GM20000 (cell line): ENCODE results near the gene MYO7B.
A peak's percentile ranks its signal among the peaks of the same experiment; 100 is the strongest.

Source experiments
- DNase-seq: peaks from one replicate; pipeline ENCODE4 v3.0.0; 2012; ENCODE audit warnings: low spot score
- TF ChIP-seq, protein P1 (sequence below): IDR thresholded peaks from 2 replicates; pipeline ENCODE4 v1.5.1; 2012; ENCODE audit warnings: mild to moderate bottlenecking, control low read depth; ENCODE audit errors: extremely low read depth, missing control alignments

MYO7B gene

DNA sequence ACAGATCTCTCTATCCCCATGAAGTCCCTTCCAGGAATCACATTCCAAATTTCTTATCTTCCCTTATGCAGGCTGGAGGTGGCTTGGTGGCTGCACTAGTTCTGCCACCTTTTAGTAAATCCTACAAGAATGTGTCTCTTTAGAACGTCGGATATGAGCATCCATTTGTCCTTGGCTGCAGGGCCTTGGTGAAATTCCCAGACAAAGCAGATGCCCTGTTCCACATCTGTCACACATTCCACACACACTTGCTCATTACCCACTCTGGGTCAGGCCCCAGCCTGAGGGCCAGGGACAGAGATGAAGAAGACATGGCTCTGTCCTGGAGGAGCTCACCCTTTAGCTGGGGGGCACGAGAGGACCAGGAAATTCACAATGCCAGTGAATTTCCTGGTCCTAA, 79.2 kb downstream of the MYO7B start:
- TF ChIP-seq, protein P1, sequence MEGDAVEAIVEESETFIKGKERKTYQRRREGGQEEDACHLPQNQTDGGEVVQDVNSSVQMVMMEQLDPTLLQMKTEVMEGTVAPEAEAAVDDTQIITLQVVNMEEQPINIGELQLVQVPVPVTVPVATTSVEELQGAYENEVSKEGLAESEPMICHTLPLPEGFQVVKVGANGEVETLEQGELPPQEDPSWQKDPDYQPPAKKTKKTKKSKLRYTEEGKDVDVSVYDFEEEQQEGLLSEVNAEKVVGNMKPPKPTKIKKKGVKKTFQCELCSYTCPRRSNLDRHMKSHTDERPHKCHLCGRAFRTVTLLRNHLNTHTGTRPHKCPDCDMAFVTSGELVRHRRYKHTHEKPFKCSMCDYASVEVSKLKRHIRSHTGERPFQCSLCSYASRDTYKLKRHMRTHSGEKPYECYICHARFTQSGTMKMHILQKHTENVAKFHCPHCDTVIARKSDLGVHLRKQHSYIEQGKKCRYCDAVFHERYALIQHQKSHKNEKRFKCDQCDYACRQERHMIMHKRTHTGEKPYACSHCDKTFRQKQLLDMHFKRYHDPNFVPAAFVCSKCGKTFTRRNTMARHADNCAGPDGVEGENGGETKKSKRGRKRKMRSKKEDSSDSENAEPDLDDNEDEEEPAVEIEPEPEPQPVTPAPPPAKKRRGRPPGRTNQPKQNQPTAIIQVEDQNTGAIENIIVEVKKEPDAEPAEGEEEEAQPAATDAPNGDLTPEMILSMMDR, result no peak
- DNase-seq, result no peak

DNA sequence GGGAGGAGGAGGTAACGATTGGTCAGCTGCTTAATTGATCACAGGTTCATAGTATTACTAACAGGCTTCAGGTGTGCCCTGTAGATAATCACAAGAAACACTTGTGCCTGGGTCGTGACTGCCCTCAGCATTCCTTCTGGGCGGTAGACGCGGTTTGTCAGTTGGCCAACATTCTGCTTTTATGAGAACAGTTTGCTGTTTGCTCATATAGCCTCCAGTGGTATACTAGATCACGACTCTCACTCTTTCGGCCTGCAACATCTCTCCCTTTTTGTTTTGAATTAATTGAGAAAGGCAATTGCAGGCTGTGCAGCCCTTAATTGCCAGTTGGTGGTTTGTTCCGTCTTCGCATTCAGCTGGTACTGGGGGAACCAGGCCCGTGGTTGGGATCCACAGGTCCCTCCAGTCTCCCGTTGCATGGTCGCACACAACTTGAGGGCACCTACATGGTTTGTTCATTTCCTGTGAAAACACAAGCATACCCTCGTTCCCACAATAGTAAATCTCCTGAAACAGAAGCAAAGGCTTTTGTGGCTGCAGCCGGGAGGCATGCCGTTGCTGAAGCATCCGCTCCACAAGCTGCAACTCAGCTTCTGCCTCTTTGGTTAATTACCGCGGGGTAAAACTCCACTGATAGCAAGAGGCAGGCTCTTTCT, 80.2 kb downstream of the MYO7B start:
- no peak for DNase-seq
- TF ChIP-seq, protein P1, result no peak

DNA sequence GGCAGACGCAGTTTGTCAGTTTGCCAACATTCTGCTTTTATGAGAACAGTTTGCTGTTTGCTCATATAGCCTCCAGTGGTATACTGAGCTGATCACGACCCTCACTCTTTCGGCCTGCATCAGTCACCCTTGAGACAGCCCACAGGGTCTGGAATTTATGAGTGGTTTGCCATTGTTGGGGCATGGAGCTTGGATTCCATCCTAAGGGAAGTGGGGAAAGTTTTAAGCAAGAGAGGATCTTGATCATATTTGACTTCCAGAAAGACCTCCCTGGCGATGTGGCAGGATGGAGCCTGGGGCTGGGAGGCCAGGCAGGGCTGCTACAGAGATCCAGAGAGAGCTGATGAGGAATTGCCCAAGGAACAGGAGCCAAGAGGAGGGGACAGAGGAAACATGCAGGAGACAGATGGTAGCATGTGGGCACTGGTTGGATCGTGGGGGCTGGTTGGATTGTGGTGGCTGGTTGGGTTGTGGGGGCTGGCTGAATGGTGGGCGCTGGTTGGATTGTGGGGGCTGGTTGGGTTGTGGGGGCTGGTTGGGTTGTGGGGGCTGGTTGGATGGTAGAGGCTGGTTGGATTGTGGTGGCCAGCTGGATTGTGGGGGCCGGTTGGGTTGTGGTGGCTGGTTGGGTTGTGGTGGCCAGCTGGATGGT, 83.2 kb downstream of the MYO7B start:
- TF ChIP-seq, protein P1, result no peak
- no peak for DNase-seq

DNA sequence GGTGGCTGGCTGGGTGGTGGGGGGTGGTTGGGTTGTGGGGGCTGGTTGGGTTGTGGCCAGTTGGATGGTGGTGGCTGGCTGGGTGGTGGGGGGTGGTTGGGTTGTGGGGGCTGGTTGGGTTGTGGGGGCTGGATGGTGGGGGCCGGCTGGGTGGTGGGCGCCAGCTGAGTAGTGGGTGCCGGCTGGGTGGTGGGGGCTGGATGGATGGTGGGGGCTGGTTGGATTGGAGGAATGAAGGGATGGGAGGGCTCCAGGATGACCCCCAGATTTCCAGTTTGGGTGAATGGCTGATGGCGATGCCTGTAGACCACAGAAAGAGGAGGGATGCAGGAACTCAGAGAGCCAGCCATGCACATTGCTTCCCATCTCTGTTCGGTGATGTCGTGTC, 83.7 kb downstream of the MYO7B start:
- DNase-seq, result no peak
- TF ChIP-seq, protein P1, result no peak

DNA sequence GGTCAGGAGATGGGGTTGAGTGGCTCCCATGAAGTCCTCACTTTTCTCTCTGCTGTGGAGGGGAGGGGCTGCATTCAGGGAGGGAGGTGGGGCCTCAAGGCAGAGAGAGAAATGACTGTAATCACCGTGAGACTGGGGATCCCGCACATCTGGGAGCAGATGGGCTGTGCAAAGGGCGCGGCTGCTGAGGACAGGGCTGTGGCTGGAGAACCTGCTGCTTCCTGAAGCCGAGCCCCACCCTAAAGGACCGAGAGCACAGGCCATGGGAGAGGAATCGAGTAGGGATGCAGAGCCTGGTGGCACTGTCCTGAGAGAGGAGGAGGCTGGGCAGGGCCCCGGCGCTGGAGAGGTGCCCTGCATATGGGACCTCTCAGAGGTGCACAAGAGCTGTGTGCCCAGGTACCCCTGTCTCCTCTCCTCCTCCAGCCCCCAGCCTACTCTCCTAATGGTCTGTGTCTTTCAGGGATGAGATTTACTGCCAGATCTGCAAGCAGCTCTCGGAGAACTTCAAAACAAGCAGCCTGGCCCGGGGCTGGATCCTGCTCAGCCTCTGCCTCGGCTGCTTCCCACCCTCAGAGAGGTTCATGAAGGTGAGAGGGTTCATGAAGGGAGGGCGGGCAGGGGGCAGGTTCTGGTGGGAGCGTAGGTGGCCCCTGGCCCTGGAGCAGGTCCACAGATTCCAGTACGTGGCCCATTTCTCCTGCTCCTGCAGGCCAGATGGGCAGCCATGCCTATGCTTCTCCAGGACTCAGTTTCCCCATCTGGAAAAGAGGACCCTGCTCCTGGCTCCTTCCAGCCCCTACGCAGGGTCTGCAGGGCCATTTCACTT, 84.6 kb downstream of the MYO7B start:
- peak; percentile 68 for DNase-seq
- TF ChIP-seq, protein P1, result no peak

DNA sequence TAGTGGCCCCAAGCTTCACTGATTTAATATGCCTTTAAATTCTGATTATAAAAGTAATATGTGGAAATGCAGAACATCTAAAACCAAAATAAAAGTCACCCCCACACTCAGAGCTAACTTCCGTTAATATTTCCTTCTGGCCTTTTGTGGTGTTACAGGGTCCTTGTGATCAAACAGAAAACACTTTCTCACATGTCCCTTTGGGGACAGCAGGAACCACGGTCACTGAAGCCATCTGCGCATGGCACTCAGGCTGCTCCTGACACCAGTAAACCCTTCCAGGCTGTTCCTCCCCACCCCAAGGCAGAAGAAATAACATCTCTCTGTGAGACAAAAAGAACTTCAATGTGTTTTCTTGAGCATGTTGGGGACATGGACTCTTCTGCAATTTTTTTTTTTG, 85.4 kb downstream of the MYO7B start:
- peak; percentile 60 for DNase-seq
- TF ChIP-seq, protein P1, result no peak

DNA sequence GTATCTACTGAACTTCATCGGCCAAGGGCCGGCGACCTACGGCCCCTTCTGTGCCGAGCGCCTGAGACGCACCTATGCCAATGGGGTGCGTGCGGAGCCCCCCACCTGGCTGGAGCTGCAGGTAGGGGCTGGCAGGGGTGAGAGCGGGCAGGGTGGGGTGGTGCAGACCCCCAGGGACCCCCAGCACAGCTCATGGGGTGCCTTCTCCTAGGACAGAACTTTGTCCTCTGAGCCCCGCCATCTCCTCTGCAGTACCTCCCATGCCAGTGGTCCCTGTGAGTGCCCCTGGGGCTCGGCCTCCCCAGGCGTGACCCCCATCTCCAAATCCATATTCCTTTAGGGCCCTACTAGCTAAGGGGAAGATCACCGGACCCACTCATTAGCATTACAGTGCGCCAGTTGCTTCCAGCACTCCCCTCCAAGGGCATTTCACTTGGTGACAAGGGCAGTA, 86.5 kb downstream of the MYO7B start:
- no peak for DNase-seq
- TF ChIP-seq, protein P1, result no peak
